ENCODE results near the gene DHX35. TPM values are rescaled to one million over a fixed set of nuclear protein-coding genes. Genes with fewer than 3 reads are reported as not detected.

DHX35 gene
- total RNA-seq, 6 donors from 2014 or later, result 9.6 to 40.9 (median 12.0) TPM

DNA sequence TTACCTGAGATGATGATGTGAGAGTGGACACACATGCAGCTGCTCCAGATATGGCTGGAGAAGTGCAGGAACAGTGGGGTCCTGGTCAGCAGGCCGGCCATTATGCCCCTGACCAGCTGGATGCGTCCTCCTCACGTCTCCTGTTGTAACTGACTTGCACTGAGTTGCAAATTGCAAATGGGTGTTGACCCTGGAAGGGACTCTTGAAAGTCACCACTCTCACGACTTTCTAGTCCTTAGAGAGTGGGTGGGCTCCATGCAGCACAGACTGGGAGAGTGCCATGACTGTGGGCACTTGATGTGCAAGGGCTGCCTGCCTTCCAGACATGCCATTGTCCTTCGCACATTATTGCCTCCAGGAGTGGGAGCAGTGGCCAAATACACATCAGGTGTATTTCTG, 25.1 kb upstream of the DHX35 start:
- DNase-seq, result no peak
- 90% methylated on average over 2 of the region's 5 CpGs; no CpG with 5 or more reads in 1 of the 2 donors for WGBS, 2 donors

DNA sequence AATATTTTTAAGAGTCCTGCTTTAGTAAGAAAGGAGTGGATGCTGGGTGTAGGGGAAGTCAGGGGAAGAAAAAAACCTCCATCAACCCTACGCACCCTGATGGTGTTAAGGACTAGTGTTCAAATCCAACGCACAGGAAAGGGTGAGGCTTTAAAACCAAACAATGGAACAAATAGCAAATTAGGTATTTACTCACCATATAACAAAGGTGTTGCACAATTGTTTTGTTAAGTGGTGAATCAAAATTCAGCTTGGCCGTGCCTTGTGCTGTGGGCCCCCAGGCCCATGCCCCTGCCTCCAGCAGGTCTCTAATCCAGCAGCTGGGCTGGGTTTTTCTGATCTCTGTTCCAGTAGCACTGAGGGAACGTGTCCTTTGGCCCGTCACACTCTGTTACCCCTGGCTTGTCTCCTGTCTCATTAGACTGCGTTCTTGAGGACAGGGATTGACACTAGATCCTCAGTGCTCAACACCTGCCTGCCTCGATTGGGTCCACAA, 24.1 kb upstream of the DHX35 start:
- no peak overlapping the region for H3K27ac ChIP-seq
- H3K36me3 ChIP-seq, result no peaks in the 10 kb centered on the region
- DNase-seq, result no peak
- 87 to 89% methylated on average over 7 of the region's 7 CpGs for WGBS, 2 donors
- TF ChIP-seq EP300 (IDR thresholded peaks at IDR 0.05) (no peak), POLR2AphosphoS5 (IDR thresholded peaks at IDR 0.05) (no peak), POLR2A (IDR thresholded peaks at IDR 0.05) (no peak)
- TF ChIP-seq, protein P1, sequence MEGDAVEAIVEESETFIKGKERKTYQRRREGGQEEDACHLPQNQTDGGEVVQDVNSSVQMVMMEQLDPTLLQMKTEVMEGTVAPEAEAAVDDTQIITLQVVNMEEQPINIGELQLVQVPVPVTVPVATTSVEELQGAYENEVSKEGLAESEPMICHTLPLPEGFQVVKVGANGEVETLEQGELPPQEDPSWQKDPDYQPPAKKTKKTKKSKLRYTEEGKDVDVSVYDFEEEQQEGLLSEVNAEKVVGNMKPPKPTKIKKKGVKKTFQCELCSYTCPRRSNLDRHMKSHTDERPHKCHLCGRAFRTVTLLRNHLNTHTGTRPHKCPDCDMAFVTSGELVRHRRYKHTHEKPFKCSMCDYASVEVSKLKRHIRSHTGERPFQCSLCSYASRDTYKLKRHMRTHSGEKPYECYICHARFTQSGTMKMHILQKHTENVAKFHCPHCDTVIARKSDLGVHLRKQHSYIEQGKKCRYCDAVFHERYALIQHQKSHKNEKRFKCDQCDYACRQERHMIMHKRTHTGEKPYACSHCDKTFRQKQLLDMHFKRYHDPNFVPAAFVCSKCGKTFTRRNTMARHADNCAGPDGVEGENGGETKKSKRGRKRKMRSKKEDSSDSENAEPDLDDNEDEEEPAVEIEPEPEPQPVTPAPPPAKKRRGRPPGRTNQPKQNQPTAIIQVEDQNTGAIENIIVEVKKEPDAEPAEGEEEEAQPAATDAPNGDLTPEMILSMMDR (IDR thresholded peaks at IDR 0.05), result no peak
- no peaks in the 10 kb centered on the region for H3K9me3 ChIP-seq
- no peak overlapping the region for H3K4me3 ChIP-seq
- no peaks in the 10 kb centered on the region for H3K4me1 ChIP-seq
- no peaks in the 10 kb centered on the region for H3K27me3 ChIP-seq
- ATAC-seq (ENCODE audit: low FRiP score in 2 of 2), result no peak

More for the DNA sequence above, 25.1 kb upstream of the DHX35 start:
- Histone ChIP-seq H3K27me3 (no peaks in the 10 kb centered on the region), H3K27ac (no peak overlapping the region), H3K4me3 (no peak overlapping the region), H3K36me3 (no peaks in the 10 kb centered on the region), H3K9me3 (no peaks in the 10 kb centered on the region), H3K4me1 (no peaks in the 10 kb centered on the region)
- TF ChIP-seq, protein P1 (IDR thresholded peaks at IDR 0.05), result no peak
- TF ChIP-seq EP300 (IDR thresholded peaks at IDR 0.05), result no peak
- TF ChIP-seq POLR2AphosphoS5 (IDR thresholded peaks at IDR 0.05), result no peak
- no peak for TF ChIP-seq POLR2A (IDR thresholded peaks at IDR 0.05)
- ATAC-seq (ENCODE audit: low FRiP score in 2 of 2), result no peak

DNA sequence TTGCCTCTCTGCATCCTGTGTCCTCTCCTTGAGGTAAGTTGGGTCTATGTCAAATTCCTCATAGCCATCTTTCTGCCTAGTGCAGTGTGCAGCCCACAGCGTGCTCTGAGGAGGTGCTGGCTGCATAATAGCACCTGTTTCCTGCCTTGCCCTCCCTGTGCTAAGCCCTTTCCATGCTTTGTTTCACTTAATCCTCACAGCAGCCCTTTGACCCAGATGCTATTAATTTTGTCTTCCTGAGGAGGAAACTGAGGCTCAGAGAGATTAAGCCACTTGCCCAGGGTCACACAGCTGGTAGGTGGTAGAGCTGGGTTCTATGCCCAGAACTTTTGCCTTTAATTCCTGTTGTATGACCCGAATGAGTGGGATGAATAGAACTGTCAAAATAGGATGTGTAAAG, 22.5 kb upstream of the DHX35 start:
- H3K27ac ChIP-seq, result no peak overlapping the region
- DNase-seq (no peak), ATAC-seq (ENCODE audit: low FRiP score in 2 of 2) (no peak)
- WGBS, 2 donors, result 80 to 81% methylated on average over 2 of the region's 2 CpGs
- H3K27me3 ChIP-seq, result no peaks in the 10 kb centered on the region
- TF ChIP-seq POLR2AphosphoS5 (IDR thresholded peaks at IDR 0.05), result no peak
- no peak for TF ChIP-seq POLR2A (IDR thresholded peaks at IDR 0.05)
- TF ChIP-seq, protein P1 (IDR thresholded peaks at IDR 0.05), result no peak
- TF ChIP-seq EP300 (IDR thresholded peaks at IDR 0.05), result no peak
- no peaks in the 10 kb centered on the region for H3K36me3 ChIP-seq
- no peaks in the 10 kb centered on the region for H3K9me3 ChIP-seq
- H3K4me3 ChIP-seq, result no peak overlapping the region
- H3K4me1 ChIP-seq, result no peaks in the 10 kb centered on the region

DNA sequence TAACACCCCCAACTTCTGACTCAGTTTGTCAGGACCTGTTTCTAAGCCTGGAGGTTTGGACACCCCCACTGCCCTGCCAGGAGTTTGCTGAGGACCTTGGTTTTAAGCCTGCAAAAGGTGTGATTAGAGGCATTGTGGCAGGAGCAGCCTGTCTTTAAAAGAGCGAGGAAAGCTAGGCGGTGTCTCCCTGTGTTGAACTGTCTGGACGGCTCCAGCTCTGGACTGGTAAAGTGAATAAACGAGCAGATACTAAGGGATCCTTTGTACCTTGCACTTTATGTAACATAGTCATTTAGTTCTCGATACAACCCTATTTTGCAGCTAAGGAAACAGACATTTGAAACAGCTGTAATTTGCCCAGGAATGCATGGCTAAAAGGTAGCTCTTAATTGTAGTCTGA, 21.5 kb upstream of the DHX35 start:
- DNase-seq, result no peak
- Histone ChIP-seq H3K27ac (no peak overlapping the region), H3K36me3 (no peaks in the 10 kb centered on the region), H3K9me3 (no peaks in the 10 kb centered on the region), H3K4me3 (no peak overlapping the region), H3K27me3 (no peaks in the 10 kb centered on the region), H3K4me1 (no peaks in the 10 kb centered on the region)
- no peak for TF ChIP-seq POLR2AphosphoS5 (IDR thresholded peaks at IDR 0.05)
- no peak for TF ChIP-seq EP300 (IDR thresholded peaks at IDR 0.05)
- TF ChIP-seq, protein P1 (IDR thresholded peaks at IDR 0.05), result no peak
- TF ChIP-seq POLR2A (IDR thresholded peaks at IDR 0.05), result no peak
- ATAC-seq (ENCODE audit: low FRiP score in 2 of 2), result no peak
- WGBS, 2 donors, result 91 to 95% methylated on average over 5 of the region's 5 CpGs

DNA sequence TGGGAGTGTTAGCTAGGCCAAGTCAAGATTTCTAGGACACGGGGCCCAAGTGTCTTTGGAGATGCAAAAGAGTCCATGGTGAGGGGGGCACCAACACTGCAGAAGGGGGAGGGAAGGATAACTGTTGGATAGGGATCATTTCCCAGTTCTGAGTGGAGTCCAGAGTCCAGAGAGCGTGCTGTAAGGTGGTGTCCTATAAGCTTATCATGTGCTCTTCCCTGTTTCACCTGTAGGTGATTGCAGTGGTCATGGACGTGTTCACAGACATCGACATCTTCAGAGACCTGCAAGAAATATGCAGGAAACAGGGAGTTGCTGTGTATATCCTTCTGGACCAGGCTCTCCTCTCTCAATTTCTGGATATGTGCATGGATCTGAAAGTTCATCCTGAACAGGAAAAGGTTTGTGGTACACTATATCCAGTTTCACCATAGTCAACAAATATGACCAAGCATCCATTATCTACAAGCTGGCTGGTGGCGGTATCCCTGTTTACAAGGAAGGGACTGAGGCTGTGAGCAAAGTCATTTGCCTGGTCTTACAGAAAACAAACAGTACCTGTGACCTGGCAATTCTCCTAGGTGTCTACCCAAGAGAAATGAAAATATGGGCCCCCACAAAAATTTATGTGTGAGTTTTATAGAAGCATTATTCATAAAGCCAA, 20.3 kb upstream of the DHX35 start:
- H3K9me3 ChIP-seq, result no peaks in the 10 kb centered on the region
- no peaks in the 10 kb centered on the region for H3K36me3 ChIP-seq
- DNase-seq, result no peak
- ATAC-seq (ENCODE audit: low FRiP score in 2 of 2), result no peak
- H3K4me1 ChIP-seq, result no peaks in the 10 kb centered on the region
- no peak overlapping the region for H3K4me3 ChIP-seq
- H3K27ac ChIP-seq, result no peak overlapping the region
- TF ChIP-seq EP300 (IDR thresholded peaks at IDR 0.05), result no peak
- no peak for TF ChIP-seq POLR2AphosphoS5 (IDR thresholded peaks at IDR 0.05)
- TF ChIP-seq, protein P1 (IDR thresholded peaks at IDR 0.05), result no peak
- TF ChIP-seq POLR2A (IDR thresholded peaks at IDR 0.05), result no peak
- H3K27me3 ChIP-seq, result no peaks in the 10 kb centered on the region
- 91 to 95% methylated on average over 5 of the region's 5 CpGs for WGBS, 2 donors
